ENCODE results near the gene DERL2. TPM values are rescaled to one million over a fixed set of nuclear protein-coding genes. Genes with fewer than 3 reads are reported as not detected.

Gene DERL2
- total RNA-seq, 3 donors from 2014 or later = 27.2 to 50.1 (median 41.6) TPM

GRCh38 chr17:5473906-5474305, 12.1 kb downstream of the DERL2 start:
- Histone ChIP-seq H3K9me3 (no peaks in the 10 kb centered on the region), H3K4me1 (no peaks in the 10 kb centered on the region), H3K4me3 (no peak overlapping the region), H3K36me3 (peaks cover 5% of the 10 kb centered on the region), H3K27me3 (no peaks in the 10 kb centered on the region), H3K27ac (no peak overlapping the region)
- intact Hi-C loops (cut with DNase I; ENCODE audit: low total_unique reads) = no loop called here
- TF ChIP-seq POLR2AphosphoS5 (IDR thresholded peaks at IDR 0.05) (no peak), CTCF (IDR thresholded peaks at IDR 0.05) (no peak), POLR2A (IDR thresholded peaks at IDR 0.05) (no peak)
- DNase-seq (ENCODE audit: low spot score in 2 of 2) = no peak

- Histone ChIP-seq H3K27ac (no peak overlapping the region), H3K27me3 (no peaks in the 10 kb centered on the region), H3K9me3 (no peaks in the 10 kb centered on the region), H3K4me3 (no peak overlapping the region), H3K4me1 (peaks cover 0 to under 1% of the 10 kb centered on the region in 2 donors), H3K36me3 (no peaks in the 10 kb centered on the region)
- intact Hi-C loops (cut with DNase I; ENCODE audit: low total_unique reads) = no loop called here
- no peak for DNase-seq (ENCODE audit: low spot score in 2 of 2)
- TF ChIP-seq POLR2A (IDR thresholded peaks at IDR 0.05) (no peak), POLR2AphosphoS5 (IDR thresholded peaks at IDR 0.05) (no peak), CTCF (IDR thresholded peaks at IDR 0.05) (no peak)
Measured at GRCh38 chr17:5472511-5472910, 13.5 kb downstream of the DERL2 start.

- H3K27ac ChIP-seq = no peak overlapping the region
- DNase-seq (ENCODE audit: low spot score in 2 of 2) = no peak
- no peaks in the 10 kb centered on the region for H3K27me3 ChIP-seq
- peak overlapping the region; percentile 73 to 100 (median 98) for H3K4me3 ChIP-seq
- H3K9me3 ChIP-seq = no peaks in the 10 kb centered on the region
- intact Hi-C loops (cut with DNase I; ENCODE audit: low total_unique reads) = no loop called here
- no peak for TF ChIP-seq CTCF (IDR thresholded peaks at IDR 0.05)
- H3K4me1 ChIP-seq = peaks cover 0 to 5% of the 10 kb centered on the region in 2 donors
- no peaks in the 10 kb centered on the region for H3K36me3 ChIP-seq
Measured at GRCh38 chr17:5468075-5468473, 17.9 kb downstream of the DERL2 start.

- Histone ChIP-seq H3K27ac (no peak overlapping the region), H3K4me1 (peaks cover 0 to 5% of the 10 kb centered on the region in 2 donors), H3K27me3 (no peaks in the 10 kb centered on the region), H3K4me3 (peak overlapping the region; percentile 73 to 100 (median 98)), H3K9me3 (no peaks in the 10 kb centered on the region), H3K36me3 (no peaks in the 10 kb centered on the region)
- DNase-seq (ENCODE audit: low spot score in 2 of 2) = no peak
- no peak for TF ChIP-seq POLR2A (IDR thresholded peaks at IDR 0.05)
- no peak for TF ChIP-seq CTCF (IDR thresholded peaks at IDR 0.05)
- no peak for TF ChIP-seq POLR2AphosphoS5 (IDR thresholded peaks at IDR 0.05)
- intact Hi-C loops (cut with DNase I; ENCODE audit: low total_unique reads) = no loop called here
Measured at GRCh38 chr17:5467416-5467815, 18.6 kb downstream of the DERL2 start.

- intact Hi-C loops (cut with DNase I; ENCODE audit: low total_unique reads) = no loop called here
- H3K36me3 ChIP-seq = no peaks in the 10 kb centered on the region
- no peak for DNase-seq (ENCODE audit: low spot score in 2 of 2)
- H3K4me3 ChIP-seq = no peak overlapping the region
- TF ChIP-seq POLR2AphosphoS5 (IDR thresholded peaks at IDR 0.05) (no peak), CTCF (IDR thresholded peaks at IDR 0.05) (no peak), POLR2A (IDR thresholded peaks at IDR 0.05) (no peak)
- H3K9me3 ChIP-seq = no peaks in the 10 kb centered on the region
- peaks cover 0 to 5% of the 10 kb centered on the region in 2 donors for H3K4me1 ChIP-seq
- H3K27ac ChIP-seq = no peak overlapping the region
- H3K27me3 ChIP-seq = no peaks in the 10 kb centered on the region
Measured at GRCh38 chr17:5466295-5466694, 19.7 kb downstream of the DERL2 start.

Measured in breast epithelium (tissue), 4 donors.